ENCODE measurements around the gene MXRA8.

The MXRA8 gene, protein sequence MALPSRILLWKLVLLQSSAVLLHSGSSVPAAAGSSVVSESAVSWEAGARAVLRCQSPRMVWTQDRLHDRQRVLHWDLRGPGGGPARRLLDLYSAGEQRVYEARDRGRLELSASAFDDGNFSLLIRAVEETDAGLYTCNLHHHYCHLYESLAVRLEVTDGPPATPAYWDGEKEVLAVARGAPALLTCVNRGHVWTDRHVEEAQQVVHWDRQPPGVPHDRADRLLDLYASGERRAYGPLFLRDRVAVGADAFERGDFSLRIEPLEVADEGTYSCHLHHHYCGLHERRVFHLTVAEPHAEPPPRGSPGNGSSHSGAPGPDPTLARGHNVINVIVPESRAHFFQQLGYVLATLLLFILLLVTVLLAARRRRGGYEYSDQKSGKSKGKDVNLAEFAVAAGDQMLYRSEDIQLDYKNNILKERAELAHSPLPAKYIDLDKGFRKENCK

DNA sequence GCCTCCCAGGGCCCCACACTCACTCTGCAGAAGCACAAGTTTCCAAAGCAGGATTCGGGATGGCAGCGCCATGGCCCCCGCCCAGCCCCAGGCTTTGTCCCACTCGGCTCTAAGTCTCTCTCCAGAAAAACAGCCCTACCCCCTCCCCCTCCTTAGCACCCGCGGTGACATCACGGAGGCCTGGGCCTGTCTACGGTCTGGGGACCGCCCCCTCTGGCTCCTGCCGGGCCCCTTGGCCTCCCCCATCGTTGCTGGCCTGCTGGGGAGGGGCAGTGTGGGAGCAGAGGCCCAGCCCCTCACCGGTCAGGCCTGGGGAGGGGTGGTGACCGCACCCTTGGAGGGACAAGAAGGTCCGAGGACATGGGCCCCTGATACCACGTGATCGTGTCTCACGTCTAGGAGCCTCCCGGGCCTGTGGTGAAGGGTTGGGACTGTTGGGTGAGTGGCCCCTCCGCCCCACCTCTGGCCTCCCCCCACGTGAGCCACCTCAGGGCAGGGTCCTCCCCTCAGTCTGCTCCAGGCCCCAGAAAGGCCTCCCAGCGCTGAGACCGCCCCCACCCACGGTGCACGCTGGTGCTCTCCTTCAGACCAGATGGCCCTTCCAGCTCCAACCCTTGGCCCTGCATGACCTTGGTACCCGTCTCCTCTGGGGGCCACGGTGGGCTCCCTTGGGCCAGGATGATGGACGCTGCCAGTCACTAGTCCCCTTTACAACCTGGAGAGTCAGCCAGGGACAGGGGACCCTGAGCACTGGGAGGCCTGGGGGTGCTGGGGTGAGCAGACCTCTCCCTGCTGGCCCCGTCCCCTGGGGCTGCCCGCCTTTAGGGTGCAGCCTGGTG is at the start of gene MXRA8:
MXRA8 (minus strand) TSS at position 123 of the 839 bp plus-strand sequence; CDS start at position 72, 51 bp downstream.
- TF ChIP-seq, protein P1, sequence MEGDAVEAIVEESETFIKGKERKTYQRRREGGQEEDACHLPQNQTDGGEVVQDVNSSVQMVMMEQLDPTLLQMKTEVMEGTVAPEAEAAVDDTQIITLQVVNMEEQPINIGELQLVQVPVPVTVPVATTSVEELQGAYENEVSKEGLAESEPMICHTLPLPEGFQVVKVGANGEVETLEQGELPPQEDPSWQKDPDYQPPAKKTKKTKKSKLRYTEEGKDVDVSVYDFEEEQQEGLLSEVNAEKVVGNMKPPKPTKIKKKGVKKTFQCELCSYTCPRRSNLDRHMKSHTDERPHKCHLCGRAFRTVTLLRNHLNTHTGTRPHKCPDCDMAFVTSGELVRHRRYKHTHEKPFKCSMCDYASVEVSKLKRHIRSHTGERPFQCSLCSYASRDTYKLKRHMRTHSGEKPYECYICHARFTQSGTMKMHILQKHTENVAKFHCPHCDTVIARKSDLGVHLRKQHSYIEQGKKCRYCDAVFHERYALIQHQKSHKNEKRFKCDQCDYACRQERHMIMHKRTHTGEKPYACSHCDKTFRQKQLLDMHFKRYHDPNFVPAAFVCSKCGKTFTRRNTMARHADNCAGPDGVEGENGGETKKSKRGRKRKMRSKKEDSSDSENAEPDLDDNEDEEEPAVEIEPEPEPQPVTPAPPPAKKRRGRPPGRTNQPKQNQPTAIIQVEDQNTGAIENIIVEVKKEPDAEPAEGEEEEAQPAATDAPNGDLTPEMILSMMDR (IDR thresholded peaks at IDR 0.05): no peak

DNA sequence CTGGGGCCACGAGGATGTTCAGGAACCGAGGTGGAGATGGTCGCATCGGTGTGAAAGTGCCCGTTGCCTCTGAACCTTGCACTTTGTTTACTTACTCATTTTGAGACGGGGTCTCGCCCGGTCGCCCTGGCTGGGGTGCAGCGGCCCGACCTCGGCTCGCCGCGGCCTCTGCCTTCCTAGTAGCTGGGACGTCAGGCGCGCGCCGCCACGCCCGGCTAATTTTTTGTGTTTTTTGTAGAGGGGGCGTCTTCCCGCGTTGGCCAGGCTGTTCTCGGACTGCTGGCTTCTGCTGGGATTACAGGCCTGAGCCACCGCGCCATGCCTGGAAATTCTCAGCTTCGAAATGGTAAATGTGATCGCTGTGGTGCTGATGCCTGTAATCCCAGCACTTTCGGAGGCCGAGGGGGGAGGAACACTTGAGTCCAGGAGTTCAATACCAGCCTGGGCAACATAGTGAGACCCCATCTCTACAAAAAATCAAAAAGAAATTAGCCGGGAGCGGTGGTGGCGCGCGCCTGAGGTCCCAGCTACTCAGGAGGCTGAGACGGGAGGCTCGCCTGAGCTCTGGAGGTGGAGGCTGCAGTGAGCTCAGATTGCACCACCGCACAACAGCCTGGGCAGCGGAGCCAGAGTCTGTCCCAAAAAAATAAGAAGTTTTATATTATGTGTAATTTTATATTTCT is 49.4 kb upstream of the MXRA8 start:
- TF ChIP-seq, protein P1 (IDR thresholded peaks at IDR 0.05): no peak

DNA sequence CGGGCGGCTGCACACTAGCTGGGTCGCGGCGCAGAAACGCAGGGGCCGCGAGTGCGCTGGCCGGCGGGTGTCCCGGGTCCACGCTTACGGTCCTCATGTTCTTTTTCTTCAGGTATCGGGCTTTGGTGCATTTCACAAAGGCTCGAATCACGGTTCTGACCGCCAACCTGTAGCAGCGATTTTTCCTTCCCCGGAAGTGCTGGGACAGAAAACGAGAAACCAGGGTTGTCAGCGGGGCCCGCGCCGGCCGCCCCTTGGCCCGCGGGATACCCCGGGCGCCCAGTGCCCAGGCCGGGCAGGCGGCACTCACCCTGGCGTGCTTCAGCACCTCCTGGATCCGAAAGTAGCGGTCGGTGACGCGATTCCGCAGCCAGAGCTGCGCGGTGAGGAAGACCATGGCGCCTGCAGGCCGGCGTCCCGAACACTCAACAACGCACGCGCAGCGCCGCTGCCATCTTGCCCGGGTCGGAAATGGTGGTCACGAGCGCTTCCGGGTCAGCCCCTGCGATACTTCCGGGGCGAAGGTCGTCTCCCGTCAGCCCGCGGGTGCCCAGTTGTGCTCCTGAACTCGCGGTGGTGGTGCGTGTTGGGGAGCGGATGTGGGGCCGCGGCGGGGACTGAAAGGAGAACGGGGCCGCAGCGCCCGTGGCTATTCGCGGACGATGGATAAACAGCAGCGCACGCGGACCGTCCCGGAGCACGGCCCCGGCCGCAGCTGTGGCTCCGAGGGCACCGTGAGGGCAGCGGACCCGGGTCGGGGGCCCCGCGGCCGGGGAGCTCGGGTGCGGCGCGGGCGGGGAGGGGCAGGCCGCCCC is 48.7 kb upstream of the MXRA8 start, which contains the start of gene MRPL20:
MRPL20 (minus strand) TSS at position 473 of the 815 bp plus-strand sequence; CDS start at position 397, 76 bp downstream.
- TF ChIP-seq, protein P1 (IDR thresholded peaks at IDR 0.05): no peak

DNA sequence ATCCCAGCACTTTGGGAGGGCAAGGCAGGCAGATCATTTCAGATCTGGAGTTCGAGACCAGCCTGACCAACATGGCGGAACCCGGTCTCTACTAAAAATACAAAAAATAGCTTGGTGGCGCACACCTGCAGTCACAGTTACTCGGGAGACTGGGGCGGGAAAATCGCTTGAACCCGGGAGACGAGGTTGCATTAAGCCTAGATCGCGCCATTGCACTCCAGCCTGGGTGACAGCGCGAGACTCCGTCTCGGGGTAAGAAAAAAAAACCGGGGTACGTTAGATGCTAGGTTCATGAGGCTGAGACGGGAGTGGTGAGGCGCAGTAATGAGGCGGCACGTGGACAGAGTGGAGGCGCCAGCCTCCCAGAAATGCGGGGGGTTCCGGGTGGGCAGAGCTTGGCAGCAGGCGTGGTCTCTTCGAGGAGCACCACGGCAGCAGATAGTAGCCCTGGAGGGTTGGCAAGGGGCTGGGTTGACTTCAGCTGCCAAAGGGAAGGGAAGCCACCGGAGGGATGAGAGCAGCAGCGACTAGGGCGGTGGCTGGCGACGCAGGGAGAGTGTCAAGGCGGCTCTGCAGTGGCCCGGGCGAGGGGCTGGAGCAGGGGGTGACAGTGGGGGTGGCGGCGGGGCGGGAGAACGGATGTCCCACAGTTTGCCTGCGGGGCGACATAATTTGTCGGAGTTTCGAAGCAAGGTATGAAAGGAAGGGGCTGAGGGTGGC is 47.9 kb upstream of the MXRA8 start:
- TF ChIP-seq, protein P1 (IDR thresholded peaks at IDR 0.05): no peak

DNA sequence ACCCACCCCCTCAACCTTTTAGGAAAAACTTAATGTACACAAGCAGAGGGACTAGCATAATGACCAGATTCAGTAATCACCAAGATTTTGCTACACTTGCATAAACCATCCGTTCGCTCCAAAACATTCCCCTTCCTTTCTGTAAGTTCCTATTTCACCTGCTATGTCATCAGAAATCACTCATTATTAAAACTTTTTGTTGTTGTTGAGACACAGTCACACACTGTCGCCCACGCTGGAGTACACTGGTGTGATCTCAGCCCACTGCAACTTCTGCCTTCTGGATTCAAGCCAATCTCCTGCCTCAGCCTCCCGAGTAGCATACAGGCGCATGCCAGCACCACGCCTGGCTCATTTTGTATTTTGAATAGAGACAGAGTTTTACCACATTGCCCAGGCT is 45.3 kb upstream of the MXRA8 start:
- TF ChIP-seq, protein P1 (IDR thresholded peaks at IDR 0.05): no peak

DNA sequence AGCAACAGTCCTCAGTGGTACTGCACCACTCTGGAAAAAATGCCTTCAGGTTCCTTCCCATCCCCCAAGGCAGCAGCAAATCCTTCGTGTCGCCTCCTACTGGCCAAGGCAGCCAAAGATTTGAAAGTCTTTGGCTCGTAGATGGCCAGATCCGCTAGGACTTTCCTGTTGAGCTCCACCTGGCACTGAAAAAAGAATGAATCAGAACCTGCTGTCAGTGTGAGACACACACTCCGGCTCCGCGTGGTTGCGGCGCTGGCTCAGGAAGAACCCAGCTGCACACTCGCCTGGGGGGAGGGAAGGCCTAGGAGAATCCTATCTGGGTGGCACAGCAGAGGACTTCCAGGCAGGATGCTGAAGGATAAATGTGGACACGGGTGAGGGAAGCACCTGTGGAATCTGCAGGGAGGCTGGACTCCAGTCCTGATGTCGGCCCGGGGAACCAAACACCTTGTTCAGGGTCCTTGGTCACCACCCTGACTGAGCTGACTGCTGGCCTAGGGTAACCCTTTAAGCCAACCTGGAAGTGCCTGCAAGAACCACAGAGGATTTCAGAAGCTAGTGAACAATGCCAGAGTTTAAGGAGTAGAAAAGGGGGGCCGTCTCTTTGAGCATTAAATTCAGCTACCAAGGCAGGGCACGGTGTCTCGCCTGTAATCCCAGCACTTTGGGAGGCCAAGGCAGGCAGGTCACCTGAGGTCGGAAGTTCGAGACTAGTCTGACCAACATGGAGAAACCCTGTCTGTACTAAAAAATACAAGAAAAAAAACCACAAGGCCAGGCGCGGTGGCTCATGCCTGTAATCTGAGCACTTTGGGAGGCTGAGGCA is 43.9 kb upstream of the MXRA8 start:
- TF ChIP-seq, protein P1 (IDR thresholded peaks at IDR 0.05): peak; percentile 80

Measured in LNCAP (cell line).